ENCODE measurements around the gene OR1L1. TPM values are rescaled to one million over a fixed set of nuclear protein-coding genes. Genes with fewer than 3 reads are reported as not detected.

OR1L1 gene
- total RNA-seq, 6 donors from 2014 or later, result not detected

DNA sequence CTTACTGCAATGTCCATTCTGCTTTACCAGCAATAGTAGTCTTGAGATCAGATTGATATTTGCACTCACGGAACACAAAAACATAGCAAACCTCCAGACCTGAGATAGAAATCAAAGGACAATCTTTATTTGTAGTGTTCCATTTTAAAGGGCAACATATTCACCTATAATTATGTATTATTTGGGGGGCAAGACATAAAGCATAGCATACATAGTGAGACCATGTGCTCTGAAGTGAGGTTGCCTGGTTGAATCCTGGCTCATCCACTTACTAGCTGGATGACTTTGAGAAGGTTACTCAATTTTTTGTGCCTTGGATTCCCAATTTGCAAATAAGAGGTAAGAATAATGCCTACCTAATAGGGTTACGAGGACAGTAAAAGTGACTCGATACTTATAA, 4.0 kb upstream of the OR1L1 start, which contains the start of gene OR1B1:
TSS of gene OR1B1 (minus strand) at position 101 of the 400 bp plus-strand sequence.
- WGBS, 2 donors, result 85 to 92% methylated on average over 3 of the region's 3 CpGs
- DNase-seq, result no peak

DNA sequence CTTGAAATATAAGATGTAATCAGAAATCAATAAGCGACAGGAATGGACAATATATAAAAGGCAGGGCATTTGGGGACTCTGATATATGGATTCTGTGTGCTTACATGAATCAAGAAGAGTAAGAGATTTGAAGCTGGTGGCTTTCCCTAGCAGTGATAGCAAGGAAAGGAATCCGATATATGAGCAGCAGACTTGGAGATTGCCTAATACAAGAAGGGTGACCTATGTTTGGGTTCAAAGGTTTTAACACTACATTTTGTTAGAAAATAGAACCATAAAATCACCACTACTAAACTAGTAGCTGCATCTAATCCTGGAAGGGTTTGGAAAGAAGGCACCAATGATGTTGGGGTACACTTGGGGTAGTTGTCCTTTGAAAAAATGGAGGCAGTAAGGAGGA, 11.0 kb downstream of the OR1L1 start:
- peaks cover 0 to 15% (median 7%) of the 10 kb centered on the region in 4 donors for H3K9me3 ChIP-seq
- H3K36me3 ChIP-seq, result no peaks in the 10 kb centered on the region
- 58 to 94% methylated on average over 2 of the region's 2 CpGs for WGBS, 2 donors
- no peak overlapping the region for H3K4me3 ChIP-seq
- no peaks in the 10 kb centered on the region for H3K27me3 ChIP-seq
- H3K4me1 ChIP-seq, result no peaks in the 10 kb centered on the region
- no peak for DNase-seq
- H3K27ac ChIP-seq, result no peak overlapping the region
- ATAC-seq (ENCODE audit: low FRiP score in 2 of 2), result no peak
- TF ChIP-seq EP300 (IDR thresholded peaks at IDR 0.05), result no peak
- no peak for TF ChIP-seq POLR2A (IDR thresholded peaks at IDR 0.05)
- TF ChIP-seq CTCF (IDR thresholded peaks at IDR 0.05), result no peak
- no peak for TF ChIP-seq POLR2AphosphoS5 (IDR thresholded peaks at IDR 0.05)

More for the DNA sequence above, 4.0 kb upstream of the OR1L1 start, which contains the start of gene OR1B1:
- Histone ChIP-seq H3K9me3 (no peaks in the 10 kb centered on the region), H3K36me3 (no peaks in the 10 kb centered on the region), H3K4me1 (no peaks in the 10 kb centered on the region), H3K27ac (no peak within 1 kb of the TSS), H3K27me3 (no peaks in the 10 kb centered on the region), H3K4me3 (no peak within 1 kb of the TSS)
- TF ChIP-seq EP300 (IDR thresholded peaks at IDR 0.05), result no peak
- no peak for TF ChIP-seq CTCF (IDR thresholded peaks at IDR 0.05)
- TF ChIP-seq POLR2AphosphoS5 (IDR thresholded peaks at IDR 0.05), result no peak
- TF ChIP-seq POLR2A (IDR thresholded peaks at IDR 0.05), result no peak
- ATAC-seq (ENCODE audit: low FRiP score in 2 of 2), result no peak

- Histone ChIP-seq H3K9me3 (peaks cover 0 to 10% (median 3%) of the 10 kb centered on the region in 4 donors), H3K36me3 (no peaks in the 10 kb centered on the region), H3K4me1 (no peaks in the 10 kb centered on the region), H3K27ac (no peak overlapping the region), H3K4me3 (no peak overlapping the region), H3K27me3 (no peaks in the 10 kb centered on the region)
- ATAC-seq (ENCODE audit: low FRiP score in 2 of 2), result no peak
- DNase-seq, result no peak
- TF ChIP-seq CTCF (IDR thresholded peaks at IDR 0.05) (no peak), POLR2A (IDR thresholded peaks at IDR 0.05) (no peak), EP300 (IDR thresholded peaks at IDR 0.05) (no peak), POLR2AphosphoS5 (IDR thresholded peaks at IDR 0.05) (no peak)
Measured at GRCh38 chr9:122684851-122685250, 23.3 kb downstream of the OR1L1 start.

DNA sequence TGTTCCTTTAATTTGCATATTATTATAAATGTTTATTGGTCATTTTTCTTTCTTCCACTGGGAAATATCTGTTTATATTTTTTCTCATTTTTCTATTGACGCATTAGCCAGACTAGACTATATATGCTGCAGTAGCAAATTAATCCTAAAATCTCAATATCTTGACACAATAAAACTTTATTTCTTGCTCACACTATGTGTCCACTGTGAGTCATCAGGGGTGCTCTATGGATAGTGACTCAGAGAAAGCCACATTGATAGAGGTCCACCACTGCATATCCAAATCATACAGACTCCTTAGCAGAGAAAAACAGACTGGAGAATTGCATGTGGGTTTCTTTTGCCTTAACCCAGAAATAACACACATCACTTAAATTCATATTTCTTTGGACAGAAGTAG, 34.2 kb downstream of the OR1L1 start:
- no peaks in the 10 kb centered on the region for H3K4me1 ChIP-seq
- ATAC-seq (ENCODE audit: low FRiP score in 2 of 2), result no peak
- no peak overlapping the region for H3K27ac ChIP-seq
- H3K27me3 ChIP-seq, result no peaks in the 10 kb centered on the region
- no peak for DNase-seq
- no peak overlapping the region for H3K4me3 ChIP-seq
- TF ChIP-seq POLR2AphosphoS5 (IDR thresholded peaks at IDR 0.05) (no peak), CTCF (IDR thresholded peaks at IDR 0.05) (no peak), EP300 (IDR thresholded peaks at IDR 0.05) (no peak), POLR2A (IDR thresholded peaks at IDR 0.05) (no peak)
- H3K36me3 ChIP-seq, result no peaks in the 10 kb centered on the region
- 98 to 100% methylated on average over 1 of the region's 1 CpG for WGBS, 2 donors
- peaks cover 0 to 13% (median 4%) of the 10 kb centered on the region in 4 donors for H3K9me3 ChIP-seq

Other genes with a start within 250 kb of the OR1L1 start
- gene OR1J1, start 183.8 kb upstream of the OR1L1 start, total RNA-seq, result not detected
- gene OR1J2, start 150.9 kb upstream of the OR1L1 start, total RNA-seq, result under 1 TPM in 1 of 6 donors, not detected in 5; 0.61 TPM
- not detected for gene OR1J4, start 142.6 kb upstream of the OR1L1 start, total RNA-seq
- gene OR1N1, start 134.4 kb upstream of the OR1L1 start, total RNA-seq, result not detected
- gene OR1N2, start 108.6 kb upstream of the OR1L1 start, total RNA-seq, result not detected
- gene OR1L8, start 78.3 kb upstream of the OR1L1 start, total RNA-seq, result under 1 TPM in 3 of 6 donors, not detected in 3; 0.17 to 0.76 (median 0.31) TPM
- 1 to 10 TPM in 1 of 6 donors, not detected in 5; 1.1 TPM for gene OR1Q1, start 47.0 kb upstream of the OR1L1 start, total RNA-seq
- gene OR1B1, start 4.1 kb upstream of the OR1L1 start, total RNA-seq, result under 1 TPM in 2 of 6 donors, not detected in 4; 0.23 to 0.55 TPM
- gene OR1L3, start 13.4 kb downstream of the OR1L1 start, total RNA-seq, result not detected
- gene OR1L4, start 62.3 kb downstream of the OR1L1 start, total RNA-seq, result not detected
- gene OR1L6, start 80.6 kb downstream of the OR1L1 start, total RNA-seq, result not detected
- gene OR5C1, start 127.2 kb downstream of the OR1L1 start, total RNA-seq, result not detected
- gene OR1K1, start 138.4 kb downstream of the OR1L1 start, total RNA-seq, result not detected
- gene PDCL, start 166.9 kb downstream of the OR1L1 start, total RNA-seq, result 10 to 100 TPM; 18.3 to 34.3 (median 25.2) TPM
- 10 to 100 TPM; 23.9 to 65.0 (median 40.2) TPM for gene RC3H2, start 243.6 kb downstream of the OR1L1 start, total RNA-seq

Measured in upper lobe of left lung (tissue), 6 donors.